ENCODE measurements around the gene ANO10.

- TF ChIP-seq CTCF (conservative IDR thresholded peaks at IDR 0.05) (no peak), EZH2 (IDR thresholded peaks at IDR 0.05; ENCODE audit: low read depth) (no peak)
These were observed 302.4 kb downstream of the ANO10 start for GRCh38 chr3:43319376-43319775.

Measured in PC-9 (cell line).